Suppressor macrophage (primary cell): ENCODE measurements around the gene DNMT3A.
"Not testable (repeated sequence)": the region's sequence is repeated elsewhere in the genome, so short reads cannot be mapped to it uniquely, and the experiment has no call there.

Experiments used
- DNase-seq, 4 experiments: peaks; one replicate each; pipeline ENCODE4 v3.0.0-alpha.2; 2020 to 2022

Gene DNMT3A

GRCh38 chr2:25283921-25284320 is 57.8 kb downstream of the DNMT3A start:
- DNase-seq, result no peak

GRCh38 chr2:25281941-25282340 is 59.8 kb downstream of the DNMT3A start:
- no peak for DNase-seq

GRCh38 chr2:25281522-25281921 is 60.2 kb downstream of the DNMT3A start:
- DNase-seq, result no peak

- DNase-seq, result peak in 3 of 4 experiments; percentile 66 to 74 (median 68)
Measured at GRCh38 chr2:25280051-25280687, 61.6 kb downstream of the DNMT3A start.

- peak; percentile 88 to 95 (median 93) for DNase-seq
Measured at GRCh38 chr2:25279091-25279651, 62.6 kb downstream of the DNMT3A start.

- DNase-seq, result peak in 3 of 4 experiments; percentile 56 to 85 (median 75)
Measured at GRCh38 chr2:25276569-25277465, 64.9 kb downstream of the DNMT3A start.

GRCh38 chr2:25275575-25275965 is 66.2 kb downstream of the DNMT3A start:
- DNase-seq, result no peak

- peak in 3 of 4 experiments; percentile 57 to 72 (median 70) for DNase-seq
Measured at GRCh38 chr2:25274868-25275574, 66.7 kb downstream of the DNMT3A start.

- DNase-seq, result no peak
Measured at GRCh38 chr2:25273985-25274535, 67.7 kb downstream of the DNMT3A start.

GRCh38 chr2:25272705-25273104 is 69.0 kb downstream of the DNMT3A start:
- not testable (repeated sequence) for DNase-seq

GRCh38 chr2:25270061-25270460 is 71.7 kb downstream of the DNMT3A start:
- no peak for DNase-seq

GRCh38 chr2:25269233-25269632 is 72.5 kb downstream of the DNMT3A start:
- DNase-seq, result no peak

GRCh38 chr2:25268139-25268538 is 73.6 kb downstream of the DNMT3A start:
- no peak for DNase-seq

GRCh38 chr2:25266399-25266798 is 75.3 kb downstream of the DNMT3A start:
- no peak for DNase-seq

GRCh38 chr2:25265802-25266201 is 75.9 kb downstream of the DNMT3A start:
- DNase-seq, result no peak

GRCh38 chr2:25265001-25265400 is 76.7 kb downstream of the DNMT3A start:
- no peak for DNase-seq

GRCh38 chr2:25262288-25262687 is 79.4 kb downstream of the DNMT3A start:
- DNase-seq, result no peak

GRCh38 chr2:25259737-25260124 is 82.0 kb downstream of the DNMT3A start:
- DNase-seq, result no peak

GRCh38 chr2:25258847-25259736 is 82.6 kb downstream of the DNMT3A start:
- no peak for DNase-seq

GRCh38 chr2:25257931-25258846 is 83.5 kb downstream of the DNMT3A start:
- no peak for DNase-seq
